SK-N-SH treated with all-trans-retinoic acid at 6 μM for 48 hours (cell line): ENCODE measurements around the gene SH3RF1.

Experiments used
- ATAC-seq: fragments of 200-7000 bp; cut with Tn5 transposase; 3 replicates; pipeline ENCODE4 v1.9.1; 2020; ENCODE audit warnings: mild to moderate bottlenecking, moderate library complexity
- ARNTL ChIP-seq: fragments of 450-650 bp; formaldehyde crosslinking; IDR thresholded peaks from 2 replicates; pipeline ENCODE4 v1.5.0; 2020; ENCODE audit warnings: low read depth, mild to moderate bottlenecking, moderate library complexity, borderline replicate concordance
- BACH2 ChIP-seq: fragments of 250-450 bp; sonication (Bioruptor Pico); IDR thresholded peaks from 2 replicates; pipeline ENCODE4 v1.9.0; 2021; ENCODE audit warnings: mild to moderate bottlenecking, borderline replicate concordance
- CREB5 ChIP-seq: fragments of 250-450 bp; sonication (Bioruptor Pico); IDR thresholded peaks from 2 replicates; pipeline ENCODE4 v1.5.1; 2020; ENCODE audit warnings: low read depth, mild to moderate bottlenecking, moderate library complexity
- ESRRG ChIP-seq: fragments of 250-450 bp; sonication (Bioruptor Pico); IDR thresholded peaks from 2 replicates; pipeline ENCODE4 v1.6.1; 2021; ENCODE audit warnings: mild to moderate bottlenecking
- GLIS3 ChIP-seq: fragments of 250-450 bp; sonication (Bioruptor Pico); IDR thresholded peaks from 2 replicates; pipeline ENCODE4 v1.5.0; 2020; ENCODE audit warnings: mild to moderate bottlenecking, moderate library complexity
- ISL1 ChIP-seq: fragments of 250-450 bp; sonication (Bioruptor Pico); IDR thresholded peaks from 2 replicates; pipeline ENCODE4 v2.1.2; 2022; ENCODE audit warnings: mild to moderate bottlenecking, moderate library complexity
- OSR1 ChIP-seq: fragments of 250-450 bp; sonication (Bioruptor Pico); IDR thresholded peaks from 2 replicates; pipeline ENCODE4 v1.8.0; 2022; ENCODE audit warnings: moderate library complexity, mild to moderate bottlenecking, inconsistent platforms
- POU6F1 ChIP-seq: fragments of 250-450 bp; sonication (Bioruptor Pico); IDR thresholded peaks from 2 replicates; pipeline ENCODE4 v1.8.0; 2021; ENCODE audit warnings: low read depth, mild to moderate bottlenecking, moderate library complexity, borderline replicate concordance
- PPARA ChIP-seq: fragments of 250-450 bp; sonication (Bioruptor Pico); IDR thresholded peaks from 2 replicates; pipeline ENCODE4 v1.5.0; 2020; ENCODE audit warnings: mild to moderate bottlenecking, borderline replicate concordance
- RARB ChIP-seq: fragments of 250-450 bp; sonication (Bioruptor Pico); IDR thresholded peaks from 2 replicates; pipeline ENCODE4 v1.8.0; 2021; ENCODE audit warnings: mild to moderate bottlenecking, moderate library complexity
- SNAI2 ChIP-seq: fragments of 250-450 bp; sonication (Bioruptor Pico); IDR thresholded peaks from 2 replicates; pipeline ENCODE4 v1.5.0; 2020; ENCODE audit warnings: mild to moderate bottlenecking, moderate library complexity
- TCF4 ChIP-seq: fragments of 250-450 bp; sonication (Bioruptor Pico); IDR thresholded peaks from 2 replicates; pipeline ENCODE4 v1.8.0; 2021; ENCODE audit warnings: mild to moderate bottlenecking, moderate library complexity, borderline replicate concordance
- TSHZ2 ChIP-seq: fragments of 250-450 bp; sonication (Bioruptor Pico); IDR thresholded peaks from 2 replicates; pipeline ENCODE4 v1.5.0; 2020; ENCODE audit warnings: mild to moderate bottlenecking, moderate library complexity
- ZC3H10 ChIP-seq: fragments of 250-450 bp; sonication (Bioruptor Pico); IDR thresholded peaks from 2 replicates; pipeline ENCODE4 v1.5.1; 2021; ENCODE audit warnings: mild to moderate bottlenecking, moderate library complexity
- ZFP3 ChIP-seq: fragments of 250-450 bp; sonication (Bioruptor Pico); IDR thresholded peaks from 2 replicates; pipeline ENCODE4 v1.5.0; 2020; ENCODE audit warnings: mild to moderate bottlenecking, moderate library complexity
- ZFP30 ChIP-seq: fragments of 450-650 bp; formaldehyde crosslinking; IDR thresholded peaks from 2 replicates; pipeline ENCODE4 v1.5.0; 2022; ENCODE audit warnings: mild to moderate bottlenecking, moderate library complexity
- ZNF565 ChIP-seq: fragments of 450-650 bp; formaldehyde crosslinking; conservative IDR thresholded peaks from 2 replicates; pipeline ENCODE4 v1.5.0; 2020; ENCODE audit warnings: low read depth, mild to moderate bottlenecking, moderate library complexity
- ZNF70 ChIP-seq: fragments of 450-650 bp; formaldehyde crosslinking; IDR thresholded peaks from 2 replicates; pipeline ENCODE4 v1.5.0; 2020; ENCODE audit warnings: mild to moderate bottlenecking, moderate library complexity
- ZNF8 ChIP-seq: fragments of 450-650 bp; formaldehyde crosslinking; IDR thresholded peaks from 2 replicates; pipeline ENCODE4 v1.5.0; 2020; ENCODE audit warnings: mild to moderate bottlenecking, moderate library complexity
- TF ChIP-seq, protein P1 (sequence below): fragments of 250-450 bp; sonication (Bioruptor Pico); IDR thresholded peaks from 2 replicates; pipeline ENCODE4 v1.8.0; 2020; ENCODE audit warnings: mild to moderate bottlenecking, moderate library complexity, borderline replicate concordance
- TF ChIP-seq, protein P2 (sequence below): fragments of 250-450 bp; sonication (Bioruptor Pico); IDR thresholded peaks from 2 replicates; pipeline ENCODE4 v1.5.1; 2021; ENCODE audit warnings: mild to moderate bottlenecking, moderate library complexity

The SH3RF1 gene

DNA sequence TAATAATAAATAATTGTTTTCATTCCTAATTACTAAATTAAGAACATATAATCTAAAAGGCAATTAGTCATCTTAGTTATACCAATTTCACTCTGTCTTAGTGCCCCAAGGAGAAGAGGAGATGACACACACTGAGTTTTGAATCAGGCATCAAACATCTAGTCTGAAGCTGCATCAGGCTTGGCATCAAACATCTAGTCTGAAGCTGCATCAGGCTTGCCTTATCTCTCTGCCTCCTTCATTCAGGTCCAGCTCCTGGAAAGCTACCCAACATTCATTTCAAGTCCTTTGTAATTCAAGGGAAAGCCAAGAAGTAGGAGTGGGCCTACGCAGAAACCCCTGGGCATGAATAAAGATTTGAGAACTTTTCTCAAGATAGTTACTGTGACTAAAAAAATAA, 62.2 kb downstream of the SH3RF1 start (continued):
- no peak for TF ChIP-seq SNAI2 (CRISPR knock-in tag)
- TF ChIP-seq ZNF565 (CRISPR knock-in tag): no peak
- TF ChIP-seq GLIS3 (CRISPR knock-in tag): no peak
- no peak for TF ChIP-seq OSR1 (CRISPR knock-in tag)
- no peak for TF ChIP-seq ISL1 (CRISPR knock-in tag)
- TF ChIP-seq POU6F1 (CRISPR knock-in tag): no peak
- TF ChIP-seq ZFP30 (CRISPR knock-in tag): no peak
- no peak for TF ChIP-seq TCF4 (CRISPR knock-in tag)
- TF ChIP-seq RARB: no peak
- no peak for TF ChIP-seq ZC3H10 (CRISPR knock-in tag)

- TF ChIP-seq RARB: no peak
- TF ChIP-seq ZFP3 (CRISPR knock-in tag): no peak
- TF ChIP-seq GLIS3 (CRISPR knock-in tag): no peak
- TF ChIP-seq POU6F1 (CRISPR knock-in tag): no peak
- TF ChIP-seq ISL1 (CRISPR knock-in tag): no peak
- TF ChIP-seq ARNTL (CRISPR knock-in tag): no peak
- no peak for TF ChIP-seq ZC3H10 (CRISPR knock-in tag)
- TF ChIP-seq, all 23 proteins: peak for 0
- ATAC-seq: no peak
Observed at GRCh38 chr4:169208090-169208455, 62.7 kb downstream of the SH3RF1 start.

DNA sequence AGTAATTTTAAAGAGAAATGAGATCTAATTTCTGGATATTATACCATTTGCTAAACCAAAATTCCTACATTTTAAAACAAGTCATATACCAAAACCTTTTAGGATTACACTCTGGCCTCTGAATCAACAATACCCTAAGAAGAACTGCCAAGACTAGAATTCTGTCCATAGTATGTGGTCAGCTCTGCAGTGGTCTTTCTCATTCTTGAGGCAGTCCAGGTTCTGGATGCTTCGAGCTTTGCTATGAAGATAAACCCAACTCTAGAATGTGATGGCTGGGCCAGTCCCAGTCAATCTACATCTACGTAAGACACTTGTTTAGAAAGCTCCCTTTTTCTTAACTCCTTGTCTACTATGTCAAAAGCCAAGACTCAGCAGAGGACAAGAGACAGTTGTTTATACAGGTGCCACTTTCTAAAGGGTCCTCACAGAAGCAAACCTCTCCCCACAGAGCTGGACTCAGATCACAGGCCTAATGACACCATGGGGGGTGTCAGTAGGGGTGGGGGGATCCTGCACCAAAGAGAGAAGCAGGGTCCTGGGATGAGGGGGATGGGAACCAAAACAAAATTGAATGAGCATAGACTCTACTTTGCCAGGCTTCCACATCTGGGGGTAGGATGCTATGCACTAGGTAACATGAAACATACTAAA, 63.2 kb downstream of the SH3RF1 start:
- no peak for ATAC-seq
- TF ChIP-seq CREB5 (CRISPR knock-in tag): no peak

GRCh38 chr4:169205744-169206080, 65.0 kb downstream of the SH3RF1 start:
- no peak; the same call in 2 of the 3 replicates for ATAC-seq

More at GRCh38 chr4:169205744-169206080, 65.0 kb downstream of the SH3RF1 start:
- no peak for TF ChIP-seq ZFP3 (CRISPR knock-in tag)
- TF ChIP-seq ESRRG (CRISPR knock-in tag): no peak
- TF ChIP-seq PPARA (CRISPR knock-in tag): no peak
- no peak for TF ChIP-seq ZNF8 (CRISPR knock-in tag)
- no peak for TF ChIP-seq TSHZ2 (CRISPR knock-in tag)
- TF ChIP-seq ZFP30 (CRISPR knock-in tag): no peak
- TF ChIP-seq, protein P1, sequence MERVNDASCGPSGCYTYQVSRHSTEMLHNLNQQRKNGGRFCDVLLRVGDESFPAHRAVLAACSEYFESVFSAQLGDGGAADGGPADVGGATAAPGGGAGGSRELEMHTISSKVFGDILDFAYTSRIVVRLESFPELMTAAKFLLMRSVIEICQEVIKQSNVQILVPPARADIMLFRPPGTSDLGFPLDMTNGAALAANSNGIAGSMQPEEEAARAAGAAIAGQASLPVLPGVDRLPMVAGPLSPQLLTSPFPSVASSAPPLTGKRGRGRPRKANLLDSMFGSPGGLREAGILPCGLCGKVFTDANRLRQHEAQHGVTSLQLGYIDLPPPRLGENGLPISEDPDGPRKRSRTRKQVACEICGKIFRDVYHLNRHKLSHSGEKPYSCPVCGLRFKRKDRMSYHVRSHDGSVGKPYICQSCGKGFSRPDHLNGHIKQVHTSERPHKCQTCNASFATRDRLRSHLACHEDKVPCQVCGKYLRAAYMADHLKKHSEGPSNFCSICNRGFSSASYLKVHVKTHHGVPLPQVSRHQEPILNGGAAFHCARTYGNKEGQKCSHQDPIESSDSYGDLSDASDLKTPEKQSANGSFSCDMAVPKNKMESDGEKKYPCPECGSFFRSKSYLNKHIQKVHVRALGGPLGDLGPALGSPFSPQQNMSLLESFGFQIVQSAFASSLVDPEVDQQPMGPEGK (CRISPR knock-in tag): no peak
- TF ChIP-seq ARNTL (CRISPR knock-in tag): no peak
- TF ChIP-seq SNAI2 (CRISPR knock-in tag): no peak
- no peak for TF ChIP-seq ZNF70 (CRISPR knock-in tag)
- no peak for TF ChIP-seq OSR1 (CRISPR knock-in tag)
- TF ChIP-seq BACH2: no peak
- no peak for TF ChIP-seq GLIS3 (CRISPR knock-in tag)
- TF ChIP-seq POU6F1 (CRISPR knock-in tag): no peak
- no peak for TF ChIP-seq ISL1 (CRISPR knock-in tag)
- TF ChIP-seq, protein P2, sequence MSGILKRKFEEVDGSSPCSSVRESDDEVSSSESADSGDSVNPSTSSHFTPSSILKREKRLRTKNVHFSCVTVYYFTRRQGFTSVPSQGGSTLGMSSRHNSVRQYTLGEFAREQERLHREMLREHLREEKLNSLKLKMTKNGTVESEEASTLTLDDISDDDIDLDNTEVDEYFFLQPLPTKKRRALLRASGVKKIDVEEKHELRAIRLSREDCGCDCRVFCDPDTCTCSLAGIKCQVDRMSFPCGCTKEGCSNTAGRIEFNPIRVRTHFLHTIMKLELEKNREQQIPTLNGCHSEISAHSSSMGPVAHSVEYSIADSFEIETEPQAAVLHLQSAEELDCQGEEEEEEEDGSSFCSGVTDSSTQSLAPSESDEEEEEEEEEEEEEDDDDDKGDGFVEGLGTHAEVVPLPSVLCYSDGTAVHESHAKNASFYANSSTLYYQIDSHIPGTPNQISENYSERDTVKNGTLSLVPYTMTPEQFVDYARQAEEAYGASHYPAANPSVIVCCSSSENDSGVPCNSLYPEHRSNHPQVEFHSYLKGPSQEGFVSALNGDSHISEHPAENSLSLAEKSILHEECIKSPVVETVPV (CRISPR knock-in tag): no peak
- TF ChIP-seq ZNF565 (CRISPR knock-in tag): no peak
